Measurements from ENCODE around the gene NOS1AP.

The NOS1AP gene

DNA sequence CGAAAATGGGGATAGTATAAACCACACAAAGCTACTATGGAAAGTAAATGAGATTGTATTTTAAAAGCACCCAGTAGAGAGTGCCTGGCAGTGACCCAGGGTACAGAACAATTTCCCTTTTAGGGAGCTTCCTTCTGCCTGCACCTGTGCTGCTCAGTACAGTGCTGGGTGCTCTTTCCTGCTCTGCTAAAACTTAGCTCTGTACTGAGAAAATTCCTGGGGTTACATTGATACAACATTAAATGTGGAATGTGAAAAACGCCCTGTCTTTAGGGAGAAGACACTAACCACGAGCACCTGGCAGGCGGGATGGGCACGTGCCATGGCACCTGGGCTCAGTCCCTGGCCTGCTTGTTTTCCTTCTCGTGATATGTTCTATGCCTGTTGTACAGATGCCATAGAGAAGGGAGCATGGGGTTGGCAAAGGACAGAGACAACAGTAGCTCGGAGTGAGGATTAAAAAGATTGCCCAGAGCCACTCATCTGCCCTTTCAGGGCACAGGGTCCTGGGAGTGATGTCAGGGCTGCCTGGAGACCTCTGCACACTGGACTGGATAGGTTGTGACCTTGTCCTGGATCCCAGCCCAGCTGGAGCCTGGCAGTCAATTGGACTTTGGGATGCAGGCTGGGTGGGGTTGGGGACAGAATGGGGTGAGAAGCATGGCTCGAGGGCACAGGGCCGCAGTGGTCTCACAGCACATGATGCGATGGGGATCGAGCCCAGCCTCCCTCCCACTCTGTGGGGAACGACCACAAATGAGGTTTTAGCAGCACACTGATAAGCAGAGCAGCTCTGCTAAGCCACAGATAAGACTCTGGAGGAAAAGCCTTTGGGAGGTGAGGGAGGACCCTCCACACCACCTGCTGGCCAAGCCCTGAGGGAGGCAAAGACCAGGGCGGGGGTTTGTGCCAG, 302.9 kb downstream of the NOS1AP start:
- DNase-seq: no peak

DNA sequence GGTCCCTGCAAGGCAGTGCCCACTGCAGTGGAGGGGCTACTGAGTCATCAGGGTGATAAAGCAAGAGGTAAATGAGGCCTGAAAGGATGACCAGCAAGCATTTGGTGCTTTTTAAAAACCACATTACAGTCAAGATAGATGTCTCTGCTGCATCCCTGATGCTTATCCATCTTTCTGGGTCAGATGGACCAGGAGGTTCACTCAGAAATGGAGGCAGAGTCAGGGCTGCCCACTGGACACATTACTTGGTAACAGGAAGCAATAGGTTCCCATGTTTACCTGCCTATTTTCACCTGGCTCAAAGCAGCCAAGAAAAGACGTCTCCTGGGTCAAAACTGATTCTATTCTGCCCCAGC, 303.6 kb downstream of the NOS1AP start:
- DNase-seq: no peak

DNA sequence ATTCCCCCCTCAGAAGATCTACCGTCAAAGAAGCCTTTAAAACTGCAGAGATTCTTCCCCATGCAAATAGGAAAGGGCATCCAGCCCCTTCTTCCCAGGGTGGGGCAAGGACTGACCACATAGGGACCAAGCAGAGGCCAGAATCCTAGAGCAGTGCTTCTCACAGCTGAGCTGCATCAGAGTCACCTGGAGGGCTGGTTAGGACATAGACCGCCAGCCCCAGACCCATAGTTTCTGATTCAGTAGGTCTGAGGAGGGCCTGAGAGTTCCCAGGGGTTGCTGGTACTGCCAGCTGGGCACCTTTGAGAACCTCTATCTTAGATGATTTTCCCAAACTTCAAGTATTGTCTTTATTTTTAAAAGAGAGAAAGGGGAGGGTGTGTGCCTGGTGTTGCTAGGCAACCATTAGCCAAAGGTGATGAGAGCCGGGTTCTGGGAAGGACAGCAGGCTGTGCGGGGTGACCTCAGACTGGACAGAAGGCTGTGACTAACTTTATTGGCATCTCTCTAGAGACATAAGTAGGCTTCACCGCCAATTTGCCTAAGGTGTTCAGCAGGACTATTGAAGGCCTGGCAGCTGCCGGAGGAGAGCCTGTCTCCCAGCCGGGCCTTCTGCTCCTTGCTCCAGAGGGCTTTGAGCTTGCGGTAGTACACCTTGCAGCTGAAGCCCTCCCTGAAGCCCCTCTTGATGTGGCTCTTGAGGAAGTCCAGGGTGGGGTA, 304.2 kb downstream of the NOS1AP start:
- DNase-seq: no peak

DNA sequence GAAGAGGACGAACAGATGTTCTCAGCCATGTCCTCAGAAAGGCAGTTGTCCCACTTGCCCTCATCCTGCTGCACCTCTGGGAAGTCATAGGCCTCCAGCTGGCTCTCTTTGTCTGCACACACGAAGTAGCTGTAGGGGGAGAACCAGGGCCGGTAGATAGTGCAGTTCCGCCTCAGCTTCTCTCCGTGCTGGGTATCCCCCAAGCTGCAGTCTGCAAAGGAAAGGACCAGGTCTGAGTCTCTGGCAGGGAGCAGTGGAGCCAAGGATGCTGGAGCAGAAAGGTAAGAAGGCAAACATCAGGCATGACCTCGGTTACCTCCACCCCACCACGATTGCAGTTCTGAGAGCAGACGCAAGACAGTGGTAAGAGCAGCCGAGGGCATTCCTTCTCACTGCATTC, 304.9 kb downstream of the NOS1AP start:
- DNase-seq: no peak

DNA sequence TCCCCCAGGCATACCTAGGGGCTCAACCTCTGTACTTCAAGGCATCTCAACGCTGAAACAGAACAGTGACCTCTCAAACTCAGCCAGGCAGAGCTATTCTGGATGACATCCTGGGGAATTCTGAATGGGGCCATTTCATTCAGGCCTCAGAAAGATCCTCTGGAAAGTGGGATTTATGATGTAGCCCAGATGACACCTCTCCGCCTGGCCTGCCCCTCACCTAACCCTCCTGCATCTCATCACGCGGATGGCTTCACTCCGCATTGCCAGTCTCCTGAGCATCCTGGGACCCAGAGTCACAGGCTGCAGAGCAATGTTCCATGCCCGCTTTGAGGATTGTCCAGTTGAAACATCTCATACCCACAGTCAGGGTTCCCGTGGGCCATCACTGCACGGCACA, 306.0 kb downstream of the NOS1AP start:
- no peak for DNase-seq

DNA sequence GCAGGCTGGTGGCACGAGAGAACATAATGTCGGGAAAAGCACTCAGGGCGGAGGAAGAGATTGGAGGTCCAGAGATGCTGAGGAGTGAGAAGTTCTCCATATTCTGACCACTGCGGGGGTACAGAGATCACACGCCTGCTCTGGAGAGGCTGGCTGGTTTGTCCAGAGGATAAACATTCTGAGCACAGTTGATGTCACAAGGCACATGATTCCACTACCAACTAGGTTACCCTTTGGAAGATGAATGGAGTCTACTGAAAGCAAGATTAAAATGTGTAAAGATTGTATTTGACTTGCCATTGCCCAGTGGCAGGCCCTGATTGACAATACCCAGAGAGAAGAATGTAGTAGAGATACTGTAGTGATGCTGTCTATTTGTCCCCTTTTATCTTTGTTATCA, 307.2 kb downstream of the NOS1AP start, which contains the start of gene SPATA46:
Gene SPATA46 (minus strand): TSS at position 164 of the 400 bp plus-strand sequence. CDS start 64 bp downstream, at position 100.
- DNase-seq: no peak

DNA sequence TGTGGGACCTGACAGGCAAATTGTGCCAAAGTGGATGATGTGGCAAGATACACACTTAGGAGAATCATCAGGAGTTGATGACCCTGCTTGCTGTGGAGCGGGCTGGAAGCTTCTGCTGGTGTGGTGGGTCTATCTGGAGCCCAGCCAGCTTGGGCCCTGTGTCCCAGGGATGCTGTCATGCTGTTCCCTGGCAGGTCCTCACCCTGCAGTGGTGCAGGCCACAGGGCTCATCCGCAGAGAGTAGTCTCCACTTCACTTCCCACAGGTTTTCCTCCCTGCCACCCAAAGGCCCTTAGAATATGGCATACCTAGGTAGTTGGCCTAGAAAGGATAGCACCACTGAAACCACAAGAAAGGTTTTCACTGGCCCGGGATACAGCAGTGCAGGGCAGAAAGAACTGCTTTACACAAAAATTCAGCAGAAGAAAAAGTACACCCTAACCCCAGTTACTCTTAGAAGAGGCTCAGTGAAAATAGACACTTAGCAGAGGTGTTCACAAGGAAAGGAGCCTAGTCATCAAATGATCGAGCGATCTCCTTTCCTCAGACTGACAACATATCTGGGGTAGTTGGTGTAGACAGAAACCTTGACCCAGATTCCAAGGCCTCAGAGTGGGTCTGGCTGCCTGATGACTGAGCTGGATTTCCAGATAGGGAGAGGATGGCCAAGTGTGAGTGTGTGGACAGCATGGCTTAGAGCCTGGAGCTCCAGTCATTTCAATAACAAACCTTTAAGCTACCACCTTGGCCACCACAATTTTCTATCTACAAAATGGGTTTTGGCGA, 310.8 kb downstream of the NOS1AP start:
- no peak for DNase-seq

DNA sequence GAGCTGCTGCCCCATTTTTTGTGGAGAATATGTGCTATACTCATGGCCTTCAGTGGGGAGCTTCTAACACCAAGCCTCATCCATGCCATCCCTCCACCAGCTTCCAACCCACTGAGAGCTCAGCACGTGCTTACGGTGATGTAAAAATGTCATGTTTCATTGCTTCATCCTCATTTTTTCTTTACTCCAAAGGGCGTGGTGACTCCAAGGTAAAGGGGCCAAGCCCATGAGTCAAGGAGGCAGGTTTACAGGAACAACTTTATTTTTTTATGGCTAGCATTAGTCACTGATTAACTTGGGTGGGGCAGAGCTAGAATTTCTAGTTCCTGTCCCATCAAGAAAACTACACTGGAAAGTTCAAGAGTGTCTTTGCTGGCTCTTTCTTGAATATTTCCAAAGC, 311.9 kb downstream of the NOS1AP start, which contains the start of gene C1orf226:
Gene C1orf226 (plus strand): TSS at position 346 of the 400 bp plus-strand sequence. CDS start 174 bp downstream, outside the sequence.
- DNase-seq: no peak

DNA sequence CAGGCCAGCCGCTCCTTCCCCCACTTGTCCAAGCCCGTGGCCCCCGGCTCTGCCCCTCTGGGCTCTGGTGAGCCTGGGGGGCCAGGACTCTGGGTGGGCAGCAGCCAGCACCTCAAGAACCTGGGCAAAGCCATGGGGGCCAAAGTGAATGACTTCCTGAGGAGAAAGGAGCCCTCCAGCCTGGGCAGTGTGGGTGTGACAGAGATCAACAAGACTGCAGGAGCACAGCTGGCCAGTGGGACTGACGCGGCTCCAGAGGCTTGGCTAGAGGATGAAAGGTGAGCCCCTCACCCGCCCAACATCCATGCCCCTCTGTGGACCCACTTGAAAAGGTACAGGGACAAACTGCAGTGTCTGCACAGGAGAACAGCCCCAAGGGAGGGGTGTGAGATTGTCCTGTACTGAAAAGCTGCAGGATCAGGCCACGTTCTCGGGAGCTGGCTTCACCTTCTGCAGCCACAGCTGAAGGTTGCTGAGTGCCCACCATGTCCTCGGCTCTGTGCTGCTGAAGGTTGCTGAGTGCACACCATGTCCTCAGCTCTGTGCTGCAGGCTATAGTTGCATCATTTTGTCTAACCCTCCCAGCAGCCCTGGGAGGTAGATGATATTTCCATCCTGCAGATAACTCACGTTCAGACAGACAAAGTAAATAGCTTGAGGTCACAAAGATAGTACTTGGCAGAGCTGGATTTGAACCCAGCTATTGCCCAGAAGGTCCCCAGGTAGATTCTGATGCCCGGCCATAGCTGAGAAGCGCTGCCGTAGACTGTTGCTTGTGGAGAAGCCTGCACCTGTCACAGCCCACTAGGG, 312.7 kb downstream of the NOS1AP start:
- DNase-seq: no peak

DNA sequence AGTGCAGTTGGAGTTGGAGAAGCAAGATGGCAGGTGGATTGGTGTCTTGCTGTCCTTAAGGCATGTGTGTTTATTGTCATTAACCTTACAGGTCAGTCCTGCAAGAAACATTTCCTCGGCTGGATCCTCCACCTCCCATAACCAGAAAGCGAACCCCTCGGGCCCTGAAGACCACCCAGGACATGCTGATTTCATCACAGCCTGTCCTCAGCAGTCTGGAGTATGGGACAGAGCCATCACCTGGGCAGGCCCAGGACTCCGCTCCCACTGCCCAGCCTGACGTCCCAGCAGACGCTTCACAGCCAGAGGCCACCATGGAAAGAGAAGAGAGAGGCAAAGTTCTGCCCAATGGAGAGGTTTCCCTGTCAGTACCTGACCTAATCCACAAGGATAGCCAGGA, 313.6 kb downstream of the NOS1AP start:
- no peak for DNase-seq

DNA sequence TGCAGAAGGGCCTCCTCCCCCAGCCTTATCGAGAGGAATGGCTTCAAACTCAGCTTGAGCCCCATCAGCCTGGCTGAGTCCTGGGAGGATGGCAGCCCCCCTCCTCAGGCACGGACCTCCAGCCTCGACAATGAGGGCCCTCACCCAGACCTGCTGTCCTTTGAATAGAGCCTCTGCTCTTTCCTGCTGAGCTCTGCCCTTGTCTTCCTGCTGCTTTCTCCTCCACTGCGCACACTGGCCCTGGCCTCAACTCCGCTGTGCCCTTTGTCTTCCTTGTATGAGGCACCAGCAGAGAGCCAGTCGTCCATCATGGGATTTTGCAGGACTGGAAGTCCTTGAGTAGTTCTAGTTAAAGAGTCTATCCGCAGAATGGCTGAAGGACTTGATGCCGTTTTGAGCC, 314.0 kb downstream of the NOS1AP start:
- no peak for DNase-seq

DNA sequence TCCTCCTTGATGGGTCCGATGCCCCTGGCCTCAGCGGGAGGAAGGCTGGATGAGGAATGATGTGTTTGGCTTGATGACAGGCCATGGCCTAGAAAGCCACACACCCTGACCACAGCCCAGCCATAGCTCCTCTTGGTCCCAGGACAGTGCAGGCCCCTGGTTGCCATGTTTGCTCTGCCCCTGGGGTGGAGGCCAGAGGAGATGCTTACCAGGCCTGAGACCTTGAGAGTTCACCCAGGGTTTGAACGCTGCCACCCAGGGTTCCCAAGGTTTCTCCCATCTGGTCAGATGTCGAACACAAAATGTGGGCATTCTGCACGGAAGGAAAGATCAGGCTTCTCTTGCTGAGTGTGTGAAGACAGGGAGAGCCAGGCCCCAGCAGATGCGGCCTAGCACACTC, 314.6 kb downstream of the NOS1AP start:
- DNase-seq: no peak

DNA sequence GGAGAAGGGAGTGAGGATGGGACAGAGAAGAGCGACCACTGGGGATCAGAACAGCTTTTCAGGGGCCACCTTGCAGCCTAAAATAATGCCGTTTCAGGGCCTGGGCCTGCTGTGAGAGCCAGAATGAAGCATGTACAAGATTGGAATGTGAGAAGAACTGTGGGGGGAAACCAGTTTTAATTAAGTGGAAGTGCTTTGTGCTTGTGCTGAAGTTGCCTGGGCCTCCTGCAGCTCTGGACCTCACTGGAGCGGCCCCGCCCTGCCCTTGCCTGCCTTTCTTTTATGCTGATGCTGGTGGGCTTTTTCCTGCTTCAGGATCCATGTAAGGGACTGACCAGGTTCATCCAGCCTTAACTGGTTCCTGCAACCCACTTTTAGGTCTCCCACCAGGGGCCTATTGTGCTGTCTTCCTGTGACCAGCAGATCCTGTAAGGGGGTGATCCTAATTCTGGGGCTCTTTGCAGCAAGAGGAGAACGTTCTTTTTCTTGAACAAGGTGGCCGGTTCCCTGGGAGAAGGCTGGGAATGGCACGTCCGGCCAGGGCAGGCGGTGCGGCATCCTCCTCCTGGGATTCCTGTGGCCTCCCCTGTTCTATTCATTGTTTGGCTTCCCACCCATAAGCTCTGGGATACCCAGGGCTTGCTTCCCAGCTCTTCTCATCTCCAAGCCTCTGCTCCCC, 315.2 kb downstream of the NOS1AP start:
- no peak for DNase-seq

DNA sequence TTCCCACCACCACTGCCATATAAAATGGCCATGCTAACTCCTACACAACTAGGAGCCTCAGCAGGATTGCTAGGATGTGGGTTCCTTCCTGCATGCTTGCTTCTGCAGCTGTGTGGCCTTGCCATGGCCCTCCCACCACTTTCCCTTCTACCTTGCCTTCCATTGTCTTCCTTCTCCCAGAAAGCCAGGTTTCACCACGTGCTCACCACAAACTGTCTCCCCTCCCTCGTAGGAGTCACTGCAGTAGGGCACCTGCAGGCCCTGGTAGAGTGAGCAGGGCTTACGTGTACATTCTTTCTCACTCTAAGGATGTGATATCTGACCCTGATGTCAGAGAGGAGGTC, 315.8 kb downstream of the NOS1AP start:
- DNase-seq: no peak

DNA sequence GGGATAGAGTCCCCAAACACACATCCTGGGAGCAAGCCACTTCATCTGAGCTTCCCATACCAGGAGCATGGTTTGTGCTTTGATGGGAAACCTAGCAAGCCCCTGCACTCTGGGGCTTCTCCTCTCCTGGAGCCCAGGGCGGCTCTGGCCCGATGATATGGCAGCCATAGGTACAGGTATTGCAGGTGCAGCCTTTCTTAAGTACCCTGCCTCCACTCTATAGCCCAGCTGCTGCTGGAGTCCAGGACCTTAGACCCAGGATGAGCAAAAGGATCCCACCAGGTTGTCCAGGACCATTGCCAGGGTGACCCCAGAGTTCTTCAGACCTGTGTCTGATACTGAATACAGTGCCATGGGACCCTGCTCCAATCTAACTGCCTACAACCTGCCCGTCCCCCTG, 316.2 kb downstream of the NOS1AP start:
- DNase-seq: no peak

DNA sequence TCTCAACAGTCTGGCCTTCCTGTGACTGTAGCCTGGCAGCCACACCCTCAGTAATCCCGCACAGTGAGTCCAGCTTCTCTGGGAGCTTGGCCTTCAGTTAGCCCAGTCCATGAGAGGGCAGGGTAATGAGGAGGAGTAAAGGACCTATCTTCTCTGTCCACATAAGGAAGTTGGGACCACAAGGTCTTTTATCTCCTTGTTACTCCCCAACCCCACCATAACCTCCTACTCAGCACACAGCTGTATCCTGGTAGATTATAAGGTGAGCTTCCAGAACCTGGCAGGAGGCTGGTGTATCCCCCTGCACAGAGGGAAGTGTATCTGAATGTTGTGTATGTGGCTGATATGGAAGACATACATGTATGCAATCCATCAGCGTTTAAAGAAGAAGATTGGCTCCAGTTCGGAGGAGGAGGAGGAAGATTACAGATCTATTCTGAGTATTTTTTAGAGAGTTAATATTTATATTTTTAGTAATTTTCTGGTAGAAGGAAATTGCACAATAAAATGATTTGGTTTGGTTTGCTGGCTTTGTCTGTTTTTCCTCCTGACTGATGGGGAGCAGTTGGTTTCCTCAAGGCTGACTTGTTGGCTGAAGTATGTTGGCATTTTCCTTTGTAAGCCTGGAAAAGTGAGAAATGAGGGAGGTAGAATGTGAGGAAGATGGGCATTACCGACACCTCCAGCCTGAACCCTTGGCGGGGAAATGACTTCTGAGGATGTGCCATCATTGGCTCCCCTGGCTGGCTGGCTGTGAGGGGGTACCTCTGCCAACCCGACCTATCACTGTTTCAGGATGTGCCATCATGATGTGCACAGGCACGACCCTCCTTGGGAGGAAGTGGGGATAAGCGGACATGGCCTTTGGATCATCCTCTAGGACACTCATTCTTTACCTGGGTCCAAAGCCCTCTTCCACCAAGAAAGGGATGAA, 317.1 kb downstream of the NOS1AP start:
- no peak for DNase-seq

DNA sequence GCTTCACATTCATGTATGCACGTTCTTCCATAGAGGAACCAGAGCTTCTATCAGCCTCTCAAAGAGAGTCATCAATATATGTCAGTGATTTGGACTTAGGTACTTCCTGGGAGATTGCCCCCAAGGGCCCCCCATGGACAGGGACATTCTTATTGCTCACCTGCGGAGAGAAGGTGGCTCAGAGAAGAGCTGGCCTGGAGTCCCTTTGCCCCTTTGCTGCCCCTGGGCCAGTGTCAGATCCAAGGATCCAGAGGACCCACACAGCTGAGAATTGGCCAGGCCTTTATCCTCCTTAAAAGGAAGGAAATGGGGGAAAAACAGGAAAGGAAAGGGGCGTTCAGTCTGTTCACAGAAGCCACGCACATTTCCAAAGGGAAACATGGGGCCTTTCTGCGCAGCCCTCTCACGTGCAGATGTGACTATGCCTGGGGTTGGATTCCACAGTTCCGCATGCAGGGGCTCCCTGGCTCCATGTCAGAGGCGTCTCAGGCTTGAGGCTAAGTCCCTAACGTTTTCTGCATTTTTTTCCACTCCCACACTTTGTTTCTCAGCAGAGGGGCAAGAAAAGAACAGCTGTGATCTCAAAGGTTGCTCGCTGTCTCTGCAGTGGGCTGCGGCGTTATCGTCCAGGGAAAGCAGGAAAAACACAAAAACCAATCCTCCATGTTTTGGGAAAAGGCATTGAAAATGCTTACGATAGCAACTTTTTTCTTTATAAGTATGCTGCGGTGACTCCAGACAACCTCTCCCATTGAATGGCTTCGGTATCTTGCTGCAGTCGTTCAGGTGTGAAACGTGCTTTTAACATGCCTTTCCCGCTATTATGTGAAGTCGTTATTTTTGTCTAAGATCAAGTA, 318.0 kb downstream of the NOS1AP start:
- DNase-seq: no peak

DNA sequence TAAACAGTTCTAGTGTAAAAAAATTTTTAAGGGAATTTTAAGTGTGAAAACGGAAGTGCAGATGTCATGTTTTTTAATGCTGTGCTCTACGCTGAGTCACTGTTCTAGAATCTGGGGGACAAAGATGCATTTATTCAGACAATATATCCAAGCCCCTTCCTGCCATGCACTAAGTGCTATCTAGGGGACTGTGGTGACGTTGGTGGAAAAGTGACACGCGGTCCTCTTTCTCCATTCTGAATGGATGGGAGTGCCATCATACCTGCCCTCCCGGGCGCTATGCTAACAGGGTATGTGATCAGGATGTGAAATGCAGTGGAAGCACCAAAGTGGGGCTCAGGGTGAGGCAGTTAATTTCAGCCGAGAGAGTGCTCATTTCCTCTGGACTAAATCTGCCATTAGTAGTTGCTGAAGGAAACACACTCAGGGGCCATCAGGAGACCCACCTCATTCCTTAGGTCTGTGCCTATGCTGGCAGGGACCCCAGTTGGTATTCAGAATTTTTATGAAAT, 318.6 kb downstream of the NOS1AP start:
- no peak for DNase-seq

DNA sequence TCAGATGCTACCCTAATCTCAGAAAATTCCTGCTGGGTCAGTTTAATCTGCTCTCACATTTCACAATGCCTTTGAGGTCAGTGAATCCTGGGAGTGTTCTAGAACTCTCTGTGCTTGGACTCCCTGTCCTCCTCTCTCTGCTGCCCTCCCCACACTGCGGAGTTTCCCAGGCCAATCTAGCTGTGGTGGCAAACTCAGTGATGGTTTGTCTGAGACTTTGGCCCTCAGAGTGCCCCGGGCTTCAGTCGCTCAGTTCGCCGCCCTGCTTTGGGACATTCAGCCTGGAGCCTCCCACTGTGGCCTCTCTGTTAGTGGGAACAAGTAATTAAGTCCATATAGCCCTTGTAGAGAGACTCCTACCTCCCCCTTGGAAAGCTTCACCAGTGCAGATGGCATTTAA, 319.1 kb downstream of the NOS1AP start:
- DNase-seq: no peak

Data from fibroblast of skin of right quadriceps (primary cell).